ENCODE results near the gene TMEM18.

Gene TMEM18

DNA sequence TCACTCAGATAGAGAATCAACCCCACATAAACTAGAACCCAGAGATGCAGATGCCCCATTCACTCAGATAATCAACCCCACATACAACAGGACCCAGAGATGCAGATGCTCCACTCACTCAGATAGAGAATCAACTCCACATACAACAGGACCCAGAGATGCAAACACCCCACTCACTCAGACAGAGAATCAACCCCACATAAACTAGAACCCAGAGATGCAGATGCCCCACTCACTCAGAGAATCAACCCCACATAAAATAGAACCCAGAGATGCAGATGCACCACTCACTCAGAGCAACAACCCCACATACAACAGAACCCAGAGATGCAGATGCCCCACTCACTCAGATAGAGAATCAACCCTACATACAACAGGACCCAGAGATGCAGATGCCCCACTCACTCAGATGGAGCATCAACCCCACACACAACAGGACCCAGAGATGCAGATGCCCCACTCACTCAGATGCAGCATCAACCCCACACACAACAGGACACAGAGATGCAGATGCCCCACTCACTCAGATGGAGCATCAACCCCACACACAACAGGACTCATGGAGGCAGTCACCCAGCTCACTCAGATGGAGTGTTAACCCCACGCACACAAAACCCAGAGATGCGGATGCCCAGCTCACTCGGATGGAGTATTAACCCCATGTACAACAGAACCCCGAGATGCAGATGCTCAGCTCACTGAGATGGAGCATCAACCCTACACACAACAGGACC is 11.7 kb downstream of the TMEM18 start:
- Histone ChIP-seq H3K27me3 (replicated peaks) (no peaks in the 10 kb centered on the region), H3K4me3 (ENCODE audit: low read depth, low read length) (no peak overlapping the region), H3K27ac (no peak overlapping the region), H3K36me3 (replicated peaks) (peaks cover 18% of the 10 kb centered on the region)
- TF ChIP-seq, protein P1, sequence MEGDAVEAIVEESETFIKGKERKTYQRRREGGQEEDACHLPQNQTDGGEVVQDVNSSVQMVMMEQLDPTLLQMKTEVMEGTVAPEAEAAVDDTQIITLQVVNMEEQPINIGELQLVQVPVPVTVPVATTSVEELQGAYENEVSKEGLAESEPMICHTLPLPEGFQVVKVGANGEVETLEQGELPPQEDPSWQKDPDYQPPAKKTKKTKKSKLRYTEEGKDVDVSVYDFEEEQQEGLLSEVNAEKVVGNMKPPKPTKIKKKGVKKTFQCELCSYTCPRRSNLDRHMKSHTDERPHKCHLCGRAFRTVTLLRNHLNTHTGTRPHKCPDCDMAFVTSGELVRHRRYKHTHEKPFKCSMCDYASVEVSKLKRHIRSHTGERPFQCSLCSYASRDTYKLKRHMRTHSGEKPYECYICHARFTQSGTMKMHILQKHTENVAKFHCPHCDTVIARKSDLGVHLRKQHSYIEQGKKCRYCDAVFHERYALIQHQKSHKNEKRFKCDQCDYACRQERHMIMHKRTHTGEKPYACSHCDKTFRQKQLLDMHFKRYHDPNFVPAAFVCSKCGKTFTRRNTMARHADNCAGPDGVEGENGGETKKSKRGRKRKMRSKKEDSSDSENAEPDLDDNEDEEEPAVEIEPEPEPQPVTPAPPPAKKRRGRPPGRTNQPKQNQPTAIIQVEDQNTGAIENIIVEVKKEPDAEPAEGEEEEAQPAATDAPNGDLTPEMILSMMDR (IDR thresholded peaks at IDR 0.05; ENCODE audit: low read depth, low read length, missing control alignments), result no peak
- in situ Hi-C loops (cut with HindIII; ENCODE audit: low pct_ligation_motif_present, low sequenced_read_pairs), result no loop called here
- no peak for DNase-seq

DNA sequence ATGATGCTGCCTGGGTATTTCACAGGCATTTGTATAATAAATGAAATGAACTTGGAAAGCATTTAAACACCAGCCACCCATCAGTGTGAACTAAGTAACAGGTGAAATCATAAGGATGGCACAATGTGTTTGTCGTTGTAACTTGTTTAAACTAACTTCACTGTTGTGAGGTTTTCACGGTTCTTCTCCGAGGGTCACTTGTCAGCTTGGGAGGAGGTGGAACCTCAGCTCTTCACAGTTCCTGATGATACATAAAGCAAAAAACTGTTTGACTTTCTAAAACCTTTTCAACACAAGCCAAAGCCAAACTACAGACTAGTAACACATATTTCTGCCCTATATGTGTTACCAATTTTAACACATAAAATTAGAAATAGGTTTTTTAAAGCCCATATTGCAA is 13.1 kb downstream of the TMEM18 start:
- in situ Hi-C loops (cut with HindIII; ENCODE audit: low pct_ligation_motif_present, low sequenced_read_pairs), result no loop called here
- DNase-seq, result no peak
- Histone ChIP-seq H3K4me3 (ENCODE audit: low read depth, low read length) (no peak overlapping the region), H3K27ac (no peak overlapping the region), H3K36me3 (replicated peaks) (peaks cover 11% of the 10 kb centered on the region), H3K27me3 (replicated peaks) (peaks cover 2% of the 10 kb centered on the region)
- TF ChIP-seq, protein P1 (IDR thresholded peaks at IDR 0.05; ENCODE audit: low read depth, low read length, missing control alignments), result no peak

DNA sequence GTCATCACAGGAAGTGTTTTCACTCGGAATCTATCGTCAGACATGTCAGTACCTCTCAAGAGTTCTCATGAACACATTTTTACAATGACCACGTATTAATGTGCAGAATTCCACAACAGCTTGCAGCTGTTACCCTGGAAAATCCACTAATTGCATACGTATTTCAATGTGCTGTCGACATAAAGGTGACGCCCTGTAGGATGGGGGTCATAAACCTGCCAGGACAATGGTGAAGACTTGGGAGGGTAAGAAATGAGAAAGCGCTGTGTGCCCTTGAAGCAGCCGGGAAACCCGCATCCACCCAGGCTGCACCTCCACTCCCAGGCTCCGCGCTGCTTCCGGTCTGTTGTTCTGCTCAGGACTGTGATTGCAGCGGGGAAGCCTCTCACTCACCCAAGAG is 14.0 kb downstream of the TMEM18 start:
- TF ChIP-seq, protein P1 (IDR thresholded peaks at IDR 0.05; ENCODE audit: low read depth, low read length, missing control alignments), result no peak
- in situ Hi-C loops (cut with HindIII; ENCODE audit: low pct_ligation_motif_present, low sequenced_read_pairs), result no loop called here
- DNase-seq, result no peak

DNA sequence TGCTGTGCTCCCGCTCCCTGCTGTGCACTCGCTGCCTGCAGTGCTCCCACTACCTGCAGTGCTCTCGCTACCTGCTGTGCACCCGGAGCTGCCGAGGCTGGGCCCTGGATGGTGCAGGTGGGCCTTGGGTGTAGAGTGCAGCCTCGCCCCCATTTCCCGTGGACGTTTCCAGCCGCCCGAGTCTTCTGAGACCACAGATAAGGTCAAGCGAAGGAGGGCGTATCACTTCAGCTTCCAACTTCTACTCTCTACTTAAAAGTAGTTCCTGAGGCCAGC is 15.9 kb downstream of the TMEM18 start:
- DNase-seq, result no peak
- H3K27me3 ChIP-seq (replicated peaks), result peaks cover 2% of the 10 kb centered on the region
- TF ChIP-seq, protein P1 (IDR thresholded peaks at IDR 0.05; ENCODE audit: low read depth, low read length, missing control alignments), result no peak
- no peak overlapping the region for H3K4me3 ChIP-seq (ENCODE audit: low read depth, low read length)
- H3K27ac ChIP-seq, result no peak overlapping the region
- H3K36me3 ChIP-seq (replicated peaks), result no peaks in the 10 kb centered on the region
- in situ Hi-C loops (cut with HindIII; ENCODE audit: low pct_ligation_motif_present, low sequenced_read_pairs), result no loop called here

More for the DNA sequence above, 14.0 kb downstream of the TMEM18 start:
- Histone ChIP-seq H3K27ac (no peak overlapping the region), H3K36me3 (replicated peaks) (peaks cover 3% of the 10 kb centered on the region), H3K27me3 (replicated peaks) (peaks cover 2% of the 10 kb centered on the region), H3K4me3 (ENCODE audit: low read depth, low read length) (no peak overlapping the region)

DNA sequence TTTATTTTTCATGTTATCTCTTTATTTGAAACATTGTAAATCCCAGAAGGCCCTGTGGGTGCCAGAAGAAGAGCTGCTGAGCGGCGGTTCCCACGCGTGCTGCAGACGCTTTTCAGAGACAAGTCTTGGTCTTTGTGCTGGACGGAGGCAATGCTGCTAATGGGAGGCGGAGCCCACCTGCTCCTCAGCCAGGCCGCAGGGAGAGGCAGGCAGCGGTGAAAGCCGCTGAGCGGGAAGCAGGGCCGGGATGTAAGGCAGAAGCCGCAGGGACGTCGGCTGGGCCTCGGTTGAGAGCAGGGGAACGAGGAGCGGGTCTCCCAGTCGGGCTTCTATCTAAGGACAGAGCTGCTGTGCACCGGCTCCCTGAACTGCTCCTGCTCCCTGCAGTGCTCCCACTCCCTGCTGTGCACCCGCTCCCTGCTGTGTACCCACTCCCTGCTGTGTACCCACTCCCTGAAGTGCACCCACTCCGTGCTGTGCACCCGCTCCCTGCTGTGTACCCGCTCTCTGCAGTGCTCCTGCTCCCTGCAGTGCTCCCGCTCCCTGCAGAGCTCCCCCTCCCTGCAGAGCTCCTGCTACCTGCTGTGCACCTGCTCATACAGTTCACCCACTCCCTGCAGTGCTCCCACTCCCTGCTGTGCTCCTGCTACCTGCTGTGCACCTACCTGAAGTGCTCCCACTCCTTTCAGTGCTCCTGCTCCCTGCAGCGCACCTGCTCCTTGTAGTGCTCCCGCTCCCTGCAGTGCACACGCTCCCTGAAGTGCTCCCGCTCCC is 16.4 kb downstream of the TMEM18 start:
- Histone ChIP-seq H3K27me3 (replicated peaks) (peaks cover 2% of the 10 kb centered on the region), H3K36me3 (replicated peaks) (no peaks in the 10 kb centered on the region), H3K27ac (no peak overlapping the region), H3K4me3 (ENCODE audit: low read depth, low read length) (no peak overlapping the region)
- no peak for DNase-seq
- TF ChIP-seq, protein P1 (IDR thresholded peaks at IDR 0.05; ENCODE audit: low read depth, low read length, missing control alignments), result no peak
- in situ Hi-C loops (cut with HindIII; ENCODE audit: low pct_ligation_motif_present, low sequenced_read_pairs), result no loop called here
